Activated CD4-positive, CD25-positive, alpha-beta regulatory T cell treated with anti-CD3 and anti-CD28 coated beads, Interleukin-2, amount 50 U/mL, for 16 hours (primary cell): ENCODE data around the gene MRPL37.
"Not testable (repeated sequence)": the region's sequence is repeated elsewhere in the genome, so short reads cannot be mapped to it uniquely, and the experiment has no call there.

Experiments
- DNase-seq: peaks from one replicate; pipeline ENCODE4 v3.0.0-alpha.2; 2020; ENCODE audit warnings: low read depth, low spot score

Gene MRPL37

DNA sequence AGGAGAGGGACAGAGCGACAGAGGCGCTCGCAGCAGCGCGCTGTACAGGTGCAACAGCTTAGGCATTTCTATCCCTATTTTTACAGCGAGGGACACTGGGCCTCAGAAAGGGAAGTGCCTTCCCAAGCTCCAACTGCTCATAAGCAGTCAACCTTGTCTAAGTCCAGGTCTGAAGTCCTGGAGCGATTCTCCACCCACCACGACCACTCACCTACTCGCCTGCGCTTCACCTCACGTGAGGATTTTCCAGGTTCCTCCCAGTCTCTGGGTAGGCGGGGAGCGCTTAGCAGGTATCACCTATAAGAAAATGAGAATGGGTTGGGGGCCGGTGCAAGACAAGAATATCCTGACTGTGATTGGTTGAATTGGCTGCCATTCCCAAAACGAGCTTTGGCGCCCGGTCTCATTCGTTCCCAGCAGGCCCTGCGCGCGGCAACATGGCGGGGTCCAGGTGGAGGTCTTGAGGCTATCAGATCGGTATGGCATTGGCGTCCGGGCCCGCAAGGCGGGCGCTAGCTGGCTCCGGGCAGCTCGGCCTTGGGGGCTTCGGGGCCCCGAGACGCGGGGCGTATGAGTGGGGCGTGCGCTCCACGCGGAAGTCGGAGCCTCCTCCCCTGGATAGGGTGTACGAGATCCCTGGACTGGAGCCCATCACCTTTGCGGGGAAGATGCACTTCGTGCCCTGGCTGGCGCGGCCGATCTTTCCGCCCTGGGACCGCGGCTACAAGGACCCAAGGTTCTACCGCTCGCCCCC is at the start of gene MRPL37, which contains the start of gene CYB5RL:
MRPL37 (plus strand) TSS at position 403 of the 754 bp plus-strand sequence; CDS start at position 480, 77 bp downstream.
CYB5RL (minus strand) TSS at position 266 of the 754 bp plus-strand sequence. CDS start 4,414 bp downstream, outside the sequence.
- DNase-seq: peak; percentile 86

GRCh38 chr1:54151013-54151412 is 49.0 kb upstream of the MRPL37 start:
- no peak for DNase-seq

DNA sequence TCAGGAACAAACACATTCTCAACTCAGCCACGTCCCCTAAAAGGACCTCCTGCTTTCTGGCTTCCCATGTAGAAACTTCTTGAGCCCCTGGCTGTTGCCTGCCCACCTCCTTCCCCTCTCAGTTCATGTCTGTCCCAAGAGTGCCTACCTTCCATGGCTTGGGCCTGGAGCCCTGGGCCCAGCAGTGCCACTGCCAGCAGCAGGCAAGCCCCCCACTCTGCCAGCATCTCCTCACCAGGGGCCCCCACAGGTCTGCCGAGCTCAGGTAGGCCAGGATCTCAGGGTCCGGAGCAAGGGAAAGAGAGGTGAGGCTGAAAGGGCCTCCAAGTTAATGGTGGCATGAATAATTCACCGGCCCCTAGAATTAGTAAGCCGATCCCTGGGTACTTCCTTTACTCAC is 47.3 kb upstream of the MRPL37 start, which contains the start of gene CDCP2:
CDCP2 (minus strand) TSS at position 305 of the 400 bp plus-strand sequence; CDS start at position 227, 78 bp downstream.
- DNase-seq: no peak

DNA sequence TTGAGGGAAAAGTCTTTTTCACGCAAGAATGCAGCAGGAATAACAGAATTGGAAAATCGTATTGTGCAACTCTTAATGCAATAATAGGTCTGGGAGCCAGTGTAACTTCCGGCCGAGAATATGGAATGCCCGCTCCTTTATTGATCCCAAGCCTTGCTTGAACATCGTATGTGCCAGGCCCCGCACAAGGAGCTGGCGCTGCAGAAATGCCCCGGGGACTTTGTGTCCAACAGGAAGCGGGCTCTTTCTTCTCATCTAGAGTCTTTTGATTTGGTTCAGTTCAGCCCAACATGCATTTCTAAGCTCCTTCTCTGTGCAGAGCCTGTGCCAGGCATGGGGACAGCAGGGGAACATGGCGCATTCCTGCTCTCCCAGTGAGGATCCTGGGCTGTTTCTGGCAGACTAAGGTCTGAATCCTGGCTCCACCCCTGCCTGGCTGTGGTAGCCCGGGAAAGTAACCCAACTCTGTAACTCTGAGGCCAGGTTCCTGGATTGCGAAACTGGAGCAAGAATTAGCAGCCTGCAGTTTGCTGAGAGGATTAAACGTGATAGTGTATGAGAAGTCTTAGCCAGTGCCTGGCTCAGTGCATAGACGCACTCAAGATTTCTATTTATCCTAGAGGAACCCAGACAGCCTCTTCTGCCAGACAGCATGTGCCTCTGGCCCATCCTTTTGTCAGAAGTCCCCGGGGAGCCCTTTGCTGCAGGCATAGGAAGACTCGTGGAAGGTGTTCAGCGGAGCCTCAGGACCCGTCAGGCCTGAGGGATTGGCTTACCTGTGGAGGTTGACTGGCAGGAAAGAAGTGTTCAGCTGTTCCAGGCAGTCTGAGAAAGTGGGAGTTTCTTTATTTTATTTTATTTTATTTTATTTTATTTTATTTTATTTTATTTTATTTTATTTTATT is 46.2 kb upstream of the MRPL37 start:
- DNase-seq: no peak

DNA sequence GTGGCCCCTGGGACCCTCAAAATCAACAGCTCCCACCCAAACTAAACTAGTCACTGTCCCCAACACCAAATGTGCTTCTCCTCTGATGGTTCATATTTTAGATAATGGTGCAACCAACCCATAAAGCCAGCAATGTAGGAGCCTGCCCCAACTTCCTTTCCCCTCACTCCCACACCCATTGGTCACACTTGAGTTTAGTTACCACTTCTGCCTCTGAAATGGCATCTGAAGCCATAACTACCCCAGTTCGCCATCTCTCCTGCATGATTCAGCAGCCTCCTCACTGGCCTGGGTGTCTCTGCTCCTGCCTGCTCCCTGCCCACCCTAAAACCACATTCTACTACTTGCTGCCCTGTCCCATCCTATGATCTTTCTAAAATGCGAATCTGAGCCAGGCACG is 43.8 kb upstream of the MRPL37 start:
- DNase-seq: no peak

DNA sequence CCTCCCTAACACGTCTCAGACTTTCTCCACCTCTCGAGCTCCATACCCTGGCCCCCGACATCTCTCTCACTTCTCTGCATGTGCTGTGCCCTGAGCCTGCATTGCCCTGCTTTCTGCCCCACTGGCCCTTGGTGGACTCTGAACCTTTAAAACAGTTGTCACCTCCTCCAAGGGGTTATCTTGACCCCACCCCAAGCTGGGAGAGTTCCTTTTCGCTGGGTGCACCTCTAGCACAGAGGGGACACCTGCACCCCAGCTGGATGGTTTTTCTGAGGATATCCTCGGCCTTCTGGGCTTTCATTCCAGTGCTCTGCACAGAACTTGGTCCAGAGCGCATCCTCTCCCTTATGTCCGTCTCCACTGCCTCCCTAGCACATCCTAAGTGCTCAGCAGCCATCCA is 43.0 kb upstream of the MRPL37 start:
- DNase-seq: no peak

DNA sequence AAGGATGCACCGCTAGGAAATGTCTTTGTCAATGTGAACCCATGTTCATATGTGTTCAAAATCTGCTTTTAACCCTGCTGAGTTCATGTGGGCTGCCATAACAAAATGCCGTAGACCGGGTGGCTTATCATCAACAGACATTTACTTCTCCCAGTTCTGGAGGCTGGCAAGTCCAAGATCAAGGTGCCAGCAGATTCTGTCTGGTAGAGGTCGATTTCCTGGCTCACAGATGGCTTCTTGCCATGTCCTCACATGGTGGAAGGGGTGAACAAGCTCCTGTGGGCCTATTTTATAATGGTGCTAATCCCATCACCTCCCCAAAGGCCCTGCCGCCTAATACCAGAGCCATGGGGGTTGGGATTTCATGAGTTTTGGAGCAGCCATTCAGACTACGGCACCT is 42.6 kb upstream of the MRPL37 start:
- no peak for DNase-seq

DNA sequence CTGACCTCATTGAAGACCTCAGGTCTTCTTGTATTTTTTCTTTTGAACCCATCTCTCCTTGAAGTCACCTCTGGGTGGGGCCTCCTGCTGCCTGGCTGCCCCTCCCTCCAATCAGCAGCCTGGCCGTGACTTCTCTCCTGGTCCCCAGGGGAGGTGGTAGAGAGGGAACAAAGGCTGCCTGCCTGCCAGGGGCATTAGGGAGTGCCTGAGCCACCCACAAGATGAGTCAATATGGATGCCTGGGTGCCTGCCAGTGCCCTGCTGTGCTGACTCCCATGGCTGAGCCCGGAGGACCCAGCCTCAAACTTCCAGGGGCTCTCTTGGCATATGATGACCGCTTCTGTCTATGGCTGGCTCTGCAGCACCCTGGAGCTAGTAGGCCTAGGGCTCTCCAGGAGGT is 41.9 kb upstream of the MRPL37 start:
- no peak for DNase-seq

DNA sequence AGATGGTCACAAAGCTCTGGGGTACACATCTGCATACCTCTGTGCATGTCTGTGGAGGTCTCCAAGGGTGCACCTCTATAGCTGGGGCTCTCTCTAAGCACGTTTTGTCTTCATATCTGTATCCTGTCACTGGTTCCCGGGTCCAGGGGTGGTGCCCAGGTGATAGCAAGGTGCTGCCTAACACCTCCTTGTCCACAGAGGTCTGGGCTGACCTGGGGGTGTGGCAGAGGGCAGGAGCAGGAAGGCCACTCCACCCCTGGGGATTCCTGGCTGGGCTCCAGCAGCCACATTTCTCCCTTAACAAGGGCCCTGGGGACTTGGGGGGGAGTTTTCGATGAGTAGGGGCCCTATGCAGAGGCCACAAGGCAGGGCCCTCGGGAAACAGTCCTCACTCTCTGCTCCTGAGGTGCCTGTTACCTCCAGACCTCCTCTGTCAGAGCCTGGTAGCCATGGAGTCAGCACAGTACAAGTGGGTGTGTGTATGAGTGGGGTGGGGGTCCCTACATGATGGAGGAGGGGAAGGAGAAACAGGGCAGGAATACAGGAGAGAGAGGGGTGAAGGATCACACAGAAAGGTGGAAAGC is 40.1 kb upstream of the MRPL37 start:
- no peak for DNase-seq

GRCh38 chr1:54160351-54160750 is 39.6 kb upstream of the MRPL37 start:
- DNase-seq: no peak

DNA sequence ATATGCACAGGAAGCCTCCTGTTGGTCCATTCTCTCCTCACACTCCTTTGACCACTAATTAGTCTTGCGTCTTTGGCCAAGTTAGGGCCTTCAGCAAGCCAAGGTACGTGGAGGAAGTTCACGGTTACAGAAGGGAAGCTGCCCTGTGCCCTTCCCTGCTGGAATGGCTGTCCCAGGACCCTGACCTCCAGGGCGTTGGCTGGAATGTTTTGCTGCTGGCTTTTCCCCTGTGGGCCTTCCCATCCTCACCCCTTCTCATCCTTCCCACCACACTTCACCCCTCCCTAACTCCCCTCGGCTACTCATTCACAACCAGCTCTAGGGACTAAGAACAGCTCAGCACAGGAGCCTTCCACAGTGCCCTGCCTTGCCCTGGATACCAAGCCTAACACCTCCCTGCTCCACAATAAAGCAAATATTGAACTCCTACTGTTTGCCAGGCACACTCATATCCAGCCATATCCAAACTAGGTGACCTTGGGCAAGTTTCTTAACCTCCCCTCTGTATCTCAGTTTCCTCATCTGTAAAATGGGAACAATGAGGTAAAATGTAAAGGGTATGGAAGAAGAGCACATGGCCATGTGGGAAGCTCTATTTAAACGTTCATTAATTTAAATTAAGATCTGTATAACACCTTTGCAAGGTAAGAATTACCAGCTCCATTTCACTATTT is 38.3 kb upstream of the MRPL37 start:
- DNase-seq: no peak

- DNase-seq: no peak
Measured at GRCh38 chr1:54163051-54163450, 36.9 kb upstream of the MRPL37 start.

DNA sequence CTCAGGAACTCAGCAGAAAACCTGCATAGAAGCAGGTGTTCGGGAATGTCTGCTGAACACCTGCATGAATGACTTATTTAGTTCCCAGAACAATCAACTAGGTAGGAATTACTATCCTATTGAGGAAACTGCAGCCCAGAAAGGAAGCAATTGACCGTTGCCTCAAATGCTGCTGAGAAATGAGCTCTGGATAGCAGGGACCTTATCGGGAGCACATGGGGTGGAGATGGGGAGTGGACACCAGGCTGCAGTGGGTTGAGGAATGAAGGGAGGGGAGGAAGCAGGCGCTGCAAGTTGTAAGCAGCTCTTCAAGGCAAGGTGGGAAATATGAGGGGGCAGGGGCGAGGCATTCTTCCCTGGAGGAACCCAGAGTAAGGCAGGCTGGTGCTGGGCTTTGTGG is 36.4 kb upstream of the MRPL37 start:
- DNase-seq: no peak

- no peak for DNase-seq
Measured at GRCh38 chr1:54165146-54165545, 34.8 kb upstream of the MRPL37 start.

GRCh38 chr1:54166357-54166756 is 33.6 kb upstream of the MRPL37 start:
- not testable (repeated sequence) for DNase-seq

DNA sequence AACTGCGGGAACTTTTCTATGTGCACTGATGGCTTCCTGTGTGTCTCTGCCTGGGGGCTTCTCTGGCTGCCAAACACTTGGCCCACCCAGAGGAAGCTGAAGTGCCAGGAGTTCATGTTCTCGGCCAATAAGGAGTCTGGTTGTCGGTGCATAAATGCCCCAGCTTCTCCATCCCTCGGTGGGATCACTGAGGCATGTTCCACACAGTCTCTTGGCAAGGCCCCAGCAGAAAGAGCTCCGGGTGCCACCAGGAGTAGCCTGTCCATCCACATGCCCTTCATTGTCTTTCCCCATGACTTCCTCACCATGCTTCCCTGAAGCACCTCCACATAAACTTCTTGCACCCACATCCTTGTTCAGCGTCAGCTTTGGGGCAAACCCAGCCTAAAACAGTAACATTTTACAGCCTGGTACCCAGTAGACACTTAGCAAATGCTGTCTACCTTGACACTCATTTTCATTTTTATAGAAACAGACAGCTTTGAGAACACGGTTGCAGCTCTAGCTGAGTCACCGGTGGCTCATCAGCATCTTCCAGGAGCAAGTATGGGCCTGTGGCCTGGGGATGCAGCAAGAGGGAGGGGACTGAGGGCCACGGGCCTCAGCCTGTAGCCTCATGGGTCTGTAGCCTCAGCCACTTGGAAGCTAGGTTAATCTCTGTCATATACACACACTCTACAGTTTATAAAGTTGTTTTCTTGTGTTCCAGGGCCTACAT is 32.4 kb upstream of the MRPL37 start:
- DNase-seq: no peak

DNA sequence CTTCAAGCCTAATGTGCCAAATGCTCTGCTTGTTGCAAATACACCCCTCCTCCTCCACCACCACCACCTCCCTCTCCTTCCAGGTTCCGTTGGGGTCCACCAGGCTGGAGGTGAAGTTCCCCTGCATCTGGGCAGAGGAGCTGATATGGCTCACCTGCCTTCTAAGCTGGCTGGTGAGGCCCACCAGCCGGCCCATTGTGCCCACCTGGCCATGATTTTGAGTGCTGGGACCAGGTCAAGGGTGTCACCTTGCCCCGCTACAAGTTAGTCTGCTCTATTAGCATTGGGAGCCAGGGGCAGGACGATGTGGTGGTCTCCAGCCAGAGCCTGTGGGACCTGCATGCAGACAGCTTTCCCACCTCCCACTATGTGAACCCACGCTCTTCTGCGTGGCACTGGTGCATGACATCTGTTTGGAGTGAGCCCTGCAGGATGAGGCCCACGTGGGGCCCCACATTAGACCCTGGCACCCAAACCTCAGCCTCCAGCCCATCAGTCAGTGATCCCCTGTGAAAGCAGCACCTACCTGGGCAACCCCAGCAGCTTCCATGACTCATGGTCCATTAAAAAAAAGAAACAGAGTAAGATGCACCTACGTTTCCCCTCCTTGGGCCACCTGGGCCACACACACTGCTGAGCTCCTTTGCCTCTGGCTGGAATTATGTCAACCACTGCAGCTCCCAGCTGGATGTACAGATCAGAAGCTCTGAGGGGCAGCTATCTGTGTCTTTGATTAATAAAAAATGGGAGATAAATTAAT is 31.6 kb upstream of the MRPL37 start:
- no peak for DNase-seq

- no peak for DNase-seq
Measured at GRCh38 chr1:54169068-54169467, 30.9 kb upstream of the MRPL37 start.

DNA sequence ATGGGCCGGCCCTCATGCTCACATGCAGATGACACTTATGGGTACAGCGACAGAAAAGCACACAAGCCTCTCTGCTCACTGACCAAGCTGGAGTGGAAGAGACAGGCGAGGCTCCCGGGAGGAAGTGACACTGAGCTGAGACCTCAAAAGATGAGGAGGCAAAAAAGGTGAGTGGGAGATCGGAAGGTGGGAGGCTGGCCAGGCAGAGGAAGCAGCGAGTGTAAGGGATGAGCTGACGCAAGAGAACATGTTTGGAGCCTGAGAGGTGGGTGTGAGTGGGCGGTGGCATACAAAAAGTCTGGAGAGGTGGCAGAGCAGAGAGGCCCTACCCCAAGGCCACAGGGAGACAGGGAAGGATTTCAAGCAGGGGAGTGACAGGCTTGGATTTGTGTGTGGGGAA is 29.0 kb upstream of the MRPL37 start:
- no peak for DNase-seq

DNA sequence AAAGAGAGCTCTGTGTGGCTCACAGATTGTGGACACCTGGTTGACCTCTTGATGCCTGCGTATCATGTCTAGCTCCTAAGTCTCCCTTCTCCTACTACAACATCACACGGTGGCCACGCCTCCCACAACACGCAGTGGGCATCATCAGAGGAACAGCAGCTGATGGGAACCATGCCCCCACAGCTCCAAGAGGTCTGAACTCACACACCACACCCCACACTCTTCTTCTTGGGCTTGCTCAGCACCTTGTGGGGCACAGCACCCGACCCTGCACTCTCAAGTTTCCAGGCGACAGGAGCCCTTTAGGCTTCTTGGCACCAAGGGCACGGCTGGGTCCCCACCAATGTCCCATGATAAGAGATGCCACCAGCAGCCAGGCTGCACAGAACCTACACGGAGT is 28.4 kb upstream of the MRPL37 start:
- DNase-seq: no peak
